Inflammatory macrophage treated with lipopolysaccharide for 4 hours (primary cell): ENCODE data around the gene KANK2.
"Not testable (repeated sequence)": the region's sequence is repeated elsewhere in the genome, so short reads cannot be mapped to it uniquely, and the experiment has no call there.

ENCODE experiments used
- DNase-seq: peaks from one replicate; pipeline ENCODE4 v3.0.0-alpha.2; 2020

Gene KANK2

GRCh38 chr19:11195681-11196080, 1.7 kb downstream of the KANK2 start:
- DNase-seq = no peak

DNA sequence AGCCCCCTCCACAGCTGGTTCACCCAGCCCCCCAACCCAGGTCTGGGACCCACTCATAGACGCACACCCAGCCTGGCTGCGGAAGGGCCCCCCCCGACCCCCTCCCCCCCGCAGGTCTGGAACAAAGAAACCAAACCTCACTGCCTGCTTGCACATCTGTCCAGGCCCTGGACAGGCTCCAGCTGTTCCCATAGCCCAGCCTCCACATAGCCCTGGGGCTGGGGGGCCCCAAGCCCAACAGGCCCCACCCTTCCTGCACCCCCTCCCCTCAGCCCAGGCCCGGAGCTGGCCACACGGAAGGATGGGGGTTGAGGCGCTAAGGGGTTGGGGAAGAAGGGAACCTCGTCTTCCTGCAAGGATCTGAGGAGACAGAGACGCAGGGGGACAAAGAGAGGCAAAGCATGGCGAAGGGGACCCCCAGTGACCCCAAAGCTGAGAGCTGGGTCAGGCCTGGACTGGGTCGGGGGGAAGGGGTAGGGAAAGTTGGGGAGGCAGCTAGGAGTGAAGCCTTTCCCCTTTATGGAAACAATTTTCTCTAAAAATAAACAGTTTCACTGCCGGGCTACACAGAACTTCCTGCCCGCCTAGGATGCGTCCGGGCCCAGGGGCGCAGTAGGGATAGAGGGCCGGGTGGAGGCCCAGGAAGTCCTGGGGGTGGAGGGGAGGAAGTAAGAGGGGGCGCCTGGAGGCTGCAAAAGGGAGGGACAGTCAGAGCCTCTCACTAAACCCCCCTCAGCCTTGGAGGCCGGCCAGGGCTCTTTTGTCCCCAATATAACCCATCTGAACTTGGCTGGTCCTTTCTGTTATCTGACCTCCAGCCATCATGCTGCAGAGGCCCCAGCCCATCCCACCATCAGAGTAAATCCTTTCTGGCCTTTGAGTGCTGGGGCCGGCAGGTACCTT, 2.4 kb downstream of the KANK2 start:
- no peak for DNase-seq

DNA sequence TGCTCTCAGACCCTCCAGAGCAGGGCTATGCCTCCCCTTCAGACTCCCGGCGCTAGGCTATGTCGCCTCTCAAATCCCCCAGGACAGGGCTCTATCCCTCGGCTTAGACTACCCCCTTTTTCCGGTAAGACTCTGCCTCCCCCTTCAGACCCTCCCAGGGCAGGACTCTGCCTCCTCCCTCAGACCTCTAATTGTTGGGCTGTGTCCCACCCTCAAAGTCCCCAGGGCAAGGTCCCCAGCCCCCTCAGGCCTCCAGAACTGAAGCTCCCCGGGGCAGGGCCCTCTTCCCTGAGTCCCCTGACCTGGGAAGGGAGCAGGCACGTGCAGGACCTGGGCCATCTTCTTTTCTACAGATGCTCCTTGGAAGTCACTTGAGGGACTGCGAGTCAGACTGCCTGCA, 3.2 kb downstream of the KANK2 start:
- no peak for DNase-seq

- no peak for DNase-seq
Measured at GRCh38 chr19:11192957-11193939, 4.1 kb downstream of the KANK2 start.

DNA sequence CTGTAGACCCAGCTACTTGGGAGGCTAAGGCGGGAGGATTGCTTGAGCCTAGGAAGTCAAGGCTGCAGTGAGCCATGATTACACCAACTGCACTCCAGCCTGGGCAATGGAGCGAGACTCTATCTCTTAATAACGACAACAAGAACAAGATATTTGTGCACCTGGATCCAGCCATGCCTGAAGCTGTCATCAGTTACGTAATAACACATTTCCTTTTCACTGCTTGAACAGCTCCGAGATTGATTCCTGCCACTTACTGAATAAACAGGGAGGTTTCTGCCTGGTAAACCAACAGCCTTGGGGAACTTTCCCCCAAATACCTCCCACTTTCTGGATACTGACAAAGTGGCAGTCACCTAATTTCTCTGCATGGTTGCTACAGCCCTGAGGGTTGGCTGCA, 5.4 kb downstream of the KANK2 start:
- DNase-seq = no peak

GRCh38 chr19:11191273-11191755, 6.0 kb downstream of the KANK2 start:
- peak; percentile 91 for DNase-seq

DNA sequence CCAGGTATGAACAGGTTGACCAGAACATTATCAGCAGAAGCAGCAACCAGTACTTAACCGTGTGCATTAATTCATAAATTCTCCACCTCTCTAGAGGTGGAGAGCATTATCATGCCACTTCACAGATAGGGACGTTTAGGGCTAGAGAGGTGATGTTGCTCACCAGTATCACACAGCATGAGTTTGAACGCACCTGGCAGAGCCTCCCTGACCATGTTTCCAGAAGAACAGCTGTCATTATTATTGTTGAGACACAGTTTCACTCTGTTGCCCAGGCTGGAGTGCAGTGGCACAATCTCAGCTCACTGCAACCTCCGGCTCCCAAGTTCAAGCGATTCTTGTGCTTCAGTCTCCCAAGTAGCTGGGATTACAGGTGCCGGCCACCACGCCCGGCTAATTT, 6.8 kb downstream of the KANK2 start:
- no peak for DNase-seq

GRCh38 chr19:11187441-11187840, 9.9 kb downstream of the KANK2 start:
- no peak for DNase-seq

DNA sequence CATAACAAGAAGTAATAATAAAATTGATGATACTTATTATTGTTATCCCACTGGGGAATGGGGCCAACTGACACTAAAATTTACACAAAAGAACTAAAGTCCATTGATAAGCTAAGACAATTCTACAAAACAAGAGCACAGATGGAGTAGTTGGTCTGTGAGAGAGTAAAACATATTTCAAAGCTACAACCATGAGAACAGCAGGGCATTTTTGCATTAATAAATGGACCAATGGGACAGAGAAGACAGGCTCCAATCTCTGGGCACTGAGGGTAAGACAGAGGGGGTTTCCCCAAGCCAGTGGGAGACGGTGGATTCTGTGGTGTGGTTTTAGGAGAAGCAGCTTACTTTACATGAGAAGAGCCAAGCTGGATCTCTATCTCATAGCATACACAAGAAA, 14.4 kb downstream of the KANK2 start:
- DNase-seq = no peak

DNA sequence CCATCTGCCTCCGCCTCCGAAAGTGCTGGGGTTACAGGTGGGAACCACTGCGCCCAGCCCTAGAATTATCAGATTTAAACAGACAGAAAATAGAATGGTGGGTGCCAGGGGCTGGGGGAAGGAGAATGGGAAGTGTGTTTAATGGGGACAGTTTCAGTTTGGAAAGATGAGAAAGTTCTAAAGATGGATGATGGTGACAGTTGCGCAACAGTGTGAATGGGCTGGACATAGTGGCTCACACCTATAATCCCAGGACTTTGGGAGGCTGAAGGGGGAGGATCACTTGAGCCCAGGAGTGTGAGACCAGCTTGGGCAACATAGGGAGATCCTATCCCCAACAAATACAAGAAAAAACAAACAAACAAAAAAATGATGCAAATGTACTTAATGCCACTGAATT, 15.9 kb downstream of the KANK2 start:
- DNase-seq = peak; percentile 12

- not testable (repeated sequence) for DNase-seq
Measured at GRCh38 chr19:11180975-11181374, 16.4 kb downstream of the KANK2 start.

GRCh38 chr19:11180346-11180745, 17.0 kb downstream of the KANK2 start:
- no peak for DNase-seq

- DNase-seq = peak; percentile 63
Measured at GRCh38 chr19:11179716-11180297, 17.5 kb downstream of the KANK2 start.

DNA sequence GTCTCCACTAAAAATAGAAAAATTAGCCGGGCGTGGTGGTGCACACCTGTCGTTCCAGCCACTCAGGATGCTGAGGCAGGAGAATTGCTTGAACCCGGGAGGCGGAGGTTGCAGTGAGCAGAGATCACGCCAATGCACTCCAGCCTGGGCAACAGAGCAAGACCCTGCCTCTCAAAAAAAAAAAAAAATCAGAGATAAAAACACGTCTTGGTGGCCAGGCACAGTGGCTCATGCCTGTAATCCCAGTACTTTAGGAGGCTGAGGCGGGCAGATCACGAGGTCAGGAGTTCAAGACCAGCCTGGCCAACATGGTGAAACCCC, 18.2 kb downstream of the KANK2 start:
- DNase-seq = not testable (repeated sequence)

DNA sequence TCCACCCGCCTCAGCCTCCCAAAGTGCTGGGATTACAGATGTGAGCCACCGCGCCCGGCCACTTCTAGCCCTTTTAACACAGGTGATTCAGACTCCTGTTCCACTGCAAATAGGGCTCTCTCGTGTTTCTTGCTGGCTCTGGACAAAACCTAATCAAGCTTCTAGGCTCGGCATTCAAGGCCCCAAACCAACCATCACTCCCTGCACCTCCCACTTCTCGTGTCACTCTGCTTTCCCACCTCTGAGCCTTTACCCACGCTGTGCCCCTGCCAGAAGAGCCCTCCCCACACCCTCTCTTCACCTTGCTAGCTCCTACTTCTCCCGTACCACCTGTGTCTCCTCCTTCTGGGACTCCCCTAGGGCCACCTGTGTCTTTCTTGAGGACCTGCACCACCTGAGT, 19.8 kb downstream of the KANK2 start:
- DNase-seq = no peak

DNA sequence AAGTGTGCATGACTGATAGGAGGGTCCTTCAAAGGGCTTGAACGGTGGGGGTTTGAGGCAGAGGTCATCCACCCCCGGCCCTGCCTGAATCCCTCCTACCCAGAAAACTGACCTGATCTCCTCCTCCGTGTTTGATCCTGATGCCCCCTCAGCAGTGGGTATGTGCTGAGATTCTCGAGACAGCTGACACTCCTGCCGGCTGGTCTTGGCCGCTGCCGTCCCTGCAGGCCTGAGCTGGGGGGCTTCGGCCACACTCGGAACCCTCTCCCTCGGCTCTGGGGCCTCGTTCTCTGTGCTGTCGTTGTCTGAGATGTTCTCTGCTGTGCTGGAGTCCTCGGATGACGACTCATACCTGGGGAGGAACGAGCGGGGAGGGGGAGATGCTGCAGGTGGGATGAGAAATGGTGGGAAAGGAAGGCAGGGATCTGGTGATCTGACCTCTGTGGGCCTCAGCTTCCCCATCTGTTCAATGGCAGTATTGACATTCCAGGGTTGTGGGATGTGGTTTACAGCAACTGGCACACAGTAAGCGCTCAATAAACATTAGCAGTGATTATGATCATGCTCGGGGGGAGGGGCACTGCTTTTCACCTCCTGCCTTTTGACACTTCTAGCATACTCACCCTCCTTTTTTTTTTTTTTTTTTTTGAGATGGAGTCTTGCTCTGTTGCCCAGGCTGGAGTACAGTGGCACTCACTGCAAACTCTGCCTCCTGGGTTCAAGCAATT, 20.7 kb downstream of the KANK2 start:
- no peak for DNase-seq

- no peak for DNase-seq
Measured at GRCh38 chr19:11175920-11176319, 21.4 kb downstream of the KANK2 start.

DNA sequence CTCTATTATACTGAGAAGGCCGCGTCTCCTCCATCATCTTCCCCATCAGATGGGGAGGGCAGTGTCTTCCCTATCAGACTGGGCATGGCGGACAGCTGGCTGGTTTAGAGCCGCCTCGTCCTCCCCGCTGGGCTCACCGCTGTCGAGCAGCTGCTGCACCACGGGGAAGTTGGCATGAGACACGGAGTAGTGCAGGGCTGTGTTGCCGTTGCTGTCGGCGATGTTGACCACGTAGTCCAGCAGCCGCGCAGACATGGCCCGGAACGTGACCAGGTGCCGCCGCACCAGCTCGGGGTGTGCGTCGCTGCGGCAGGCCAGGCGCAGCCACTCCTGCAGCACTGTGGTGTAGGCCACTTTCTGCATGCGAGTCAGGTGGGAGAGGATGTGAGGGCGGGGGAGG, 23.0 kb downstream of the KANK2 start:
- DNase-seq = no peak

- DNase-seq = no peak
Measured at GRCh38 chr19:11173516-11174155, 23.7 kb downstream of the KANK2 start.

- DNase-seq = no peak
Measured at GRCh38 chr19:11172576-11172975, 24.8 kb downstream of the KANK2 start.

DNA sequence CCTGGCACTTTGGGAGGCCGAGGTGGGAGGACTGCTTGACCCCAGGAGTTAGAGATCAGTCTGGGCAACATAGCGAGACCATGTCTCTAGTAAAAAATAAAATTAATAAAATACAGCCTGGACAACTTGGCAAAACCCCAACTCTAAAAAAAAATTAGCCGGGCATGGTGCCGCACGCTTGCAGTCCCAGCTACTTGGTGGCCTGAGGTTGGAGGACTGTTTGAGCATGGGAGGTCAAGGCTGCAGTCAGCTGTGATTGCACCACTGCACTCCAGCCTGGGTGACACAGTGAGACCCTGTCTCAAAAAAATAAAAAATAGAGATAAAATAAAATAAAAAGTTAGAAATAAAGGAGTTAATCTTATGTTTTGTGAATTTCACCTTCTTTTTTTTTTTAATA, 26.2 kb downstream of the KANK2 start:
- no peak for DNase-seq
